Keratinocyte (primary cell): ENCODE data around the gene AIG1. TPM values are rescaled to one million over a fixed set of nuclear protein-coding genes. Genes with fewer than 3 reads are reported as not detected.

Experiments used
- DNase-seq: peaks from one replicate; pipeline ENCODE4 v3.0.0-alpha.2; 2011; ENCODE audit warnings: low read depth, missing footprints, low spot score
- FAIRE-seq: peaks from 2 replicates; lab custom pipeline; 2011; peaks lifted over from hg19 to GRCh38; lab: Jason Lieb, UNC
- H2AFZ ChIP-seq: 2 replicates; pipeline ENCODE4 v1.6.0; 2012; ENCODE audit warnings: low read length, control low read depth, inconsistent platforms; ENCODE audit not compliant: control insufficient read depth
- H3K27ac ChIP-seq: 2 replicates; pipeline ENCODE4 v1.5.1; 2011; ENCODE audit warnings: low read length; ENCODE audit not compliant: control insufficient read depth, insufficient read depth
- H3K27me3 ChIP-seq: 3 replicates; pipeline ENCODE4 v1.6.0; 2011; ENCODE audit warnings: low read length; ENCODE audit not compliant: control insufficient read depth, insufficient read depth; ENCODE audit errors: extremely low read depth
- H3K36me3 ChIP-seq, 2 experiments: 2 replicates in 1 of 2; 3 replicates in 1 of 2; pipeline ENCODE4 v1.5.1; 2011; ENCODE audit warnings: low read length in 2 of 2, mild to moderate bottlenecking in 1 of 2; ENCODE audit not compliant: control insufficient read depth in 2 of 2, insufficient read depth in 2 of 2; ENCODE audit errors: extremely low read depth in 1 of 2
- H3K4me1 ChIP-seq: 3 replicates; pipeline ENCODE4 v1.5.1; 2011; ENCODE audit warnings: low read length; ENCODE audit not compliant: control insufficient read depth, insufficient read depth; ENCODE audit errors: extremely low read depth
- H3K4me2 ChIP-seq: 3 replicates; pipeline ENCODE4 v1.6.0; 2011; ENCODE audit warnings: low read depth, low read length; ENCODE audit not compliant: control insufficient read depth, insufficient read depth; ENCODE audit errors: extremely low read depth
- H3K4me3 ChIP-seq, 3 experiments: fragments of 200-600 bp in 1 of 3; sonication (generic) in 1 of 3; 2 replicates in 2 of 3; 3 replicates in 1 of 3; pipeline ENCODE4 v1.5.1; 2011 to 2016; ENCODE audit warnings: low read length in 3 of 3, mild to moderate bottlenecking in 3 of 3, control low read depth in 2 of 3, inconsistent platforms in 1 of 3, low read depth in 1 of 3, mixed read lengths in 1 of 3, mixed run types in 1 of 3, moderate library complexity in 1 of 3; ENCODE audit not compliant: control insufficient read depth in 2 of 3, insufficient read depth in 2 of 3; ENCODE audit errors: extremely low read depth in 1 of 3
- H3K79me2 ChIP-seq: 2 replicates; pipeline ENCODE4 v1.6.0; 2012; ENCODE audit warnings: low read length; ENCODE audit not compliant: control insufficient read depth, insufficient read depth
- H3K9ac ChIP-seq: 3 replicates; pipeline ENCODE4 v1.6.0; 2011; ENCODE audit warnings: low read length; ENCODE audit not compliant: control insufficient read depth, insufficient read depth; ENCODE audit errors: extremely low read depth
- H3K9me1 ChIP-seq: 3 replicates; pipeline ENCODE4 v1.6.0; 2011; ENCODE audit warnings: low read length; ENCODE audit not compliant: control insufficient read depth, insufficient read depth; ENCODE audit errors: extremely low read depth
- H3K9me3 ChIP-seq: 2 replicates; pipeline ENCODE4 v1.5.1; 2012; ENCODE audit warnings: low read depth, low read length; ENCODE audit not compliant: control insufficient read depth
- H4K20me1 ChIP-seq: 3 replicates; pipeline ENCODE4 v1.6.0; 2011; ENCODE audit warnings: low read length; ENCODE audit not compliant: control insufficient read depth, insufficient read depth; ENCODE audit errors: extremely low read depth
- CTCF ChIP-seq, 3 experiments: IDR thresholded peaks in 1 of 3; conservative IDR thresholded peaks in 1 of 3; optimal IDR thresholded peaks in 1 of 3; 2 replicates in 2 of 3; 3 replicates in 1 of 3; pipeline versions ENCODE3 to v1.5.1; 2011; ENCODE audit warnings: low read length in 3 of 3, mild to moderate bottlenecking in 3 of 3, moderate library complexity in 2 of 3, control low read depth in 1 of 3, inconsistent platforms in 1 of 3; ENCODE audit not compliant: insufficient read depth in 2 of 3; ENCODE audit errors: extremely low read depth in 1 of 3
- EZH2 ChIP-seq: IDR thresholded peaks from one replicate; pipeline ENCODE4 v1.6.1; 2012; ENCODE audit warnings: inconsistent platforms, mild to moderate bottlenecking, low read length, moderate library complexity
- dilution Hi-C: fragments of 300-500 bp; cut with MboI; formaldehyde crosslinking; loops from one replicate; pipeline ENCODE4 v1.7.0; 2020; ENCODE audit warnings: low sequenced_read_pairs; ENCODE audit not compliant: extremely low pct_ligation_motif_present
- polyA plus RNA-seq, 5 experiments: library from polyadenylated mRNA; depleted of rRNA in 3 of 5; stranded (reverse) in 3 of 5; stranded (forward) in 1 of 5; unstranded in 1 of 5; fragments of >200 nt; gene quantifications; 1 replicate in 1 of 5; 2 replicates in 3 of 5; 3 replicates in 1 of 5; pipeline versions ENCODE4 v1.2.1 to v1.2.3, GENCODE V29; 2011 to 2012; ENCODE audit warnings: missing spikeins in 2 of 5, low read depth in 1 of 5, low replicate concordance in 1 of 5

AIG1 gene
- polyA plus RNA-seq, 1 donor (not counting 4 experiments of a cell fraction or from before 2014, with no cell fraction given), result 77.1 TPM

GRCh38 chr6:143112084-143112768 is 51.5 kb downstream of the AIG1 start:
- Histone ChIP-seq H3K36me3 (no peaks in the 10 kb centered on the region), H3K27ac (no peak overlapping the region), H2AFZ (no peak overlapping the region), H3K9me1 (no peaks in the 10 kb centered on the region), H3K27me3 (no peaks in the 10 kb centered on the region), H4K20me1 (no peaks in the 10 kb centered on the region), H3K4me3 (no peak overlapping the region), H3K4me1 (peaks cover 10% of the 10 kb centered on the region), H3K79me2 (no peaks in the 10 kb centered on the region), H3K9me3 (no peaks in the 10 kb centered on the region), H3K4me2 (no peak overlapping the region), H3K9ac (no peak overlapping the region)
- DNase-seq (no peak), FAIRE-seq (no peak)
- dilution Hi-C loops, result no loop called here
- TF ChIP-seq CTCF (optimal IDR thresholded peaks at IDR 0.05 in 1 of 3, IDR thresholded peaks at IDR 0.05 in 1 of 3, conservative IDR thresholded peaks at IDR 0.05 in 1 of 3; ENCODE audit: extremely low read depth in 1 of 3, insufficient read depth in 2 of 3, low read length in 3 of 3) (no peak), EZH2 (no peak)

- Histone ChIP-seq H3K4me2 (no peak overlapping the region), H3K9me1 (no peaks in the 10 kb centered on the region), H3K9me3 (no peaks in the 10 kb centered on the region), H3K9ac (no peak overlapping the region), H3K79me2 (no peaks in the 10 kb centered on the region), H3K27me3 (no peaks in the 10 kb centered on the region), H3K4me1 (peaks cover 10% of the 10 kb centered on the region), H4K20me1 (no peaks in the 10 kb centered on the region), H3K36me3 (no peaks in the 10 kb centered on the region), H2AFZ (no peak overlapping the region), H3K4me3 (no peak overlapping the region), H3K27ac (no peak overlapping the region)
- no peak for TF ChIP-seq EZH2
- TF ChIP-seq CTCF (optimal IDR thresholded peaks at IDR 0.05 in 1 of 3, IDR thresholded peaks at IDR 0.05 in 1 of 3, conservative IDR thresholded peaks at IDR 0.05 in 1 of 3; ENCODE audit: extremely low read depth in 1 of 3, insufficient read depth in 2 of 3, low read length in 3 of 3), result no peak
- dilution Hi-C loops, result no loop called here
- DNase-seq (no peak), FAIRE-seq (no peak)
Observed at GRCh38 chr6:143112837-143113236, 52.1 kb downstream of the AIG1 start.
